G401.6 (cell line): ENCODE results near the gene TAS1R3.

Source experiments
- FAIRE-seq: peaks from 2 replicates; lab custom pipeline; 2012; peaks lifted over from hg19 to GRCh38; lab: Jason Lieb, UNC

The TAS1R3 gene

GRCh38 chr1:1331068-1331965, at the start of gene TAS1R3:
TAS1R3 (plus strand) TSS chr1:1331280; CDS start chr1:1331346, 66 bp downstream.
- no peak for FAIRE-seq

- no peak for FAIRE-seq
Measured at GRCh38 chr1:1281533-1282321, 49.4 kb upstream of the TAS1R3 start.

GRCh38 chr1:1282998-1283397, 48.1 kb upstream of the TAS1R3 start:
- FAIRE-seq = no peak

- FAIRE-seq = no peak
Measured at GRCh38 chr1:1283821-1284220, 47.3 kb upstream of the TAS1R3 start.

- FAIRE-seq = no peak
Measured at GRCh38 chr1:1284221-1285101, 46.6 kb upstream of the TAS1R3 start.

GRCh38 chr1:1285102-1285571, 45.9 kb upstream of the TAS1R3 start:
- no peak for FAIRE-seq

GRCh38 chr1:1285611-1286311, 45.3 kb upstream of the TAS1R3 start:
- no peak for FAIRE-seq

- no peak for FAIRE-seq
Measured at GRCh38 chr1:1286313-1287261, 44.5 kb upstream of the TAS1R3 start.

- no peak for FAIRE-seq
Measured at GRCh38 chr1:1287288-1288110, 43.6 kb upstream of the TAS1R3 start.

GRCh38 chr1:1290238-1290731, 40.8 kb upstream of the TAS1R3 start:
- no peak for FAIRE-seq

GRCh38 chr1:1291023-1291528, 40.0 kb upstream of the TAS1R3 start:
- FAIRE-seq = no peak

GRCh38 chr1:1291548-1292441, 39.3 kb upstream of the TAS1R3 start:
- FAIRE-seq = no peak

GRCh38 chr1:1292442-1292779, 38.7 kb upstream of the TAS1R3 start:
- FAIRE-seq = no peak

GRCh38 chr1:1292851-1293250, 38.2 kb upstream of the TAS1R3 start:
- FAIRE-seq = no peak

GRCh38 chr1:1293263-1294249, 37.5 kb upstream of the TAS1R3 start:
- no peak for FAIRE-seq

GRCh38 chr1:1294250-1294890, 36.7 kb upstream of the TAS1R3 start:
- no peak for FAIRE-seq
